ENCODE measurements around the gene GNA12. TPM values are rescaled to one million over a fixed set of nuclear protein-coding genes. Genes with fewer than 3 reads are reported as not detected.
"Not testable (repeated sequence)": the region's sequence is repeated elsewhere in the genome, so short reads cannot be mapped to it uniquely, and the experiment has no call there.

The GNA12 gene
- polyA plus RNA-seq, 1 donor from 2014 or later, result 16.4 TPM

DNA sequence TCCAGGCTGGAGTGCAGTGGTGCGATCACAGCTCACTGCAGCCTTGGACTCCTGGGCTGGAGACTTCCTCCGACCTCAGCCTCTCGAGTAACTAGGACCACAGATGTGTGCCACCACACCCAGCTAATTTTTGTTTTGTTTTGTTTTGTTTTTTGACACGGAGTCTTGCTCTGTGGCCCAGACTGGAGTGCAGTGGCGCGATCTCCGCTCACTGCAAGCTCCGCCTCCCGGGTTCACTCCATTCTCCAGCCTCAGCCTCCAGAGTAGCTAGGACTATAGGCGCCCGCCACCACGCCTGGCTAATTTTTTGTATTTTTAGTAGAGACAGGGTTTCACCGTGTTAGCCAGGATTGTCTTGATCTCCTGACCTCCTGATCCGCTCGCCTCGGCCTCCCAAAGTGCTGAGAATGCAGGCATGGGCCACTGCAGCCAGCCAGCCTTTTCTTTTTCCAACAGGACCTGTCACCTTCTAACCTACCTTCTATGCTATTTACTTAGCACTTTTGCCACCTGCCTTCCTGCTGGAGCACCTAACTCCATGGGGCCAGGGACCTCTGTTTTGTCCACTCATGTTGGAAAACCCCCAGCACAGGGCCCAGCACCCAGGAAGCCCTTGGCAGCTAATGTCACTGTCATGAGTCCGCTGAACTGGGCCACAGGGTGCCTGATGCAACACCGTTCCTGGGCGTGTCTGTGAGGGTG, 150.5 kb downstream of the GNA12 start:
- not testable (repeated sequence) for H3K27ac Mint-ChIP-seq, H3K9me3 Mint-ChIP-seq, H3K36me3 Mint-ChIP-seq, H3K4me3 Mint-ChIP-seq
- H3K4me1 Mint-ChIP-seq, result peaks cover 6 to 13% (median 9%) of the 10 kb centered on the region in 3 donors
- H3K27me3 Mint-ChIP-seq, result peaks cover 21% of the 10 kb centered on the region

DNA sequence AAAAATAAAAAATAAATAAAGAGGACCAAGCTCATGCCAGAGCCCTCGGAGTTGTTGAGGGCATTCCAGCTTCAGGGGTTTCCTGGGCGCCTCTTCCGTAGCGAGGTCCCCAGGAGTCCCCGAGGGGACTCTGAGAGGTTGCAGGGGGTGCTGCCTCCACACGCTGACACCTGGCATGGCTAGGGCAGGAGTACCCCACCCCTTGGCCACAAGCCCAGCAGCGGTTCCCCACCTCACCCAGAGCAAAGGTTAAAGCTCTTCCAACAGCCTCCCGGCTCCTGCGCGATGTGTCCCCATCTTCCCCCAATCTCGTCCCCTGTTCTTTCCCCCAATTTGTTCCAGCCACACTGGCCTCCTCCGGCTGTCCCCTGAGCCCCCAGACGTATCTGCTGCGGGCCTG, 151.6 kb downstream of the GNA12 start:
- no peak overlapping the region for H3K27ac Mint-ChIP-seq
- H3K9me3 Mint-ChIP-seq, result no peaks in the 10 kb centered on the region
- peaks cover 7 to 14% (median 10%) of the 10 kb centered on the region in 3 donors for H3K4me1 Mint-ChIP-seq

DNA sequence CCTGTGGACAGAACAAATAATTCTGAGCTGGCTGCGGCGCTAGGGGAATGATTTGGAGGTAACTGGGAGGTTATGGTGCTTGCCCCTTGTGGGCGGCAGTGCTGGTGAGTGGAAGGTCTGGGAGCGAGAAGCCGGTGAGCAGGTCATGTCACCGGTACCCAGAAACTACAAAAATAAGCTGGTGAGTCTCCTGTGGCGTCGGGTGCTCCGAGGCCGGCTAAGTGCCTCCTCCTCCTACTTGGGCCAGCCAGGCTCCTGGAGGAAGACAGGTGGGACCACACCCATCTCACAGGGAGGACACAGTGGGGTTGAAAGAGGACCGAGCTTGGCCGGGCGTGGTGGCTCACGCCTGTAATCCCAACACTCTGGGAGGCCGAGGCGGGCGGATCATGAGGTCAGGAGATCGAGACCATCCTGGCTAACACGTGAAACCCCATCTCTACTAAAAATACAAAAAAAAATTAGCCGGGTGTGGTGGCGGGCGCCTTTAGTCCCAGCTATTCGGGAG, 152.1 kb downstream of the GNA12 start:
- not testable (repeated sequence) for H3K27ac Mint-ChIP-seq, H3K36me3 Mint-ChIP-seq

More for the DNA sequence above, 151.6 kb downstream of the GNA12 start:
- Mint-ChIP-seq H3K36me3 (no peaks in the 10 kb centered on the region), H3K4me3 (no peak overlapping the region), H3K27me3 (peaks cover 23% of the 10 kb centered on the region)

GRCh38 chr7:2691011-2691707, 152.9 kb downstream of the GNA12 start:
- peaks cover 7 to 14% (median 10%) of the 10 kb centered on the region in 3 donors for H3K4me1 Mint-ChIP-seq
- H3K27ac Mint-ChIP-seq, result peak overlapping the region in 1 of 3 donors; percentile 96
- H3K36me3 Mint-ChIP-seq, result no peaks in the 10 kb centered on the region
- H3K9me3 Mint-ChIP-seq, result no peaks in the 10 kb centered on the region
- peaks cover 31% of the 10 kb centered on the region for H3K27me3 Mint-ChIP-seq
- peak overlapping the region in 1 of 4 donors; percentile 23 for H3K4me3 Mint-ChIP-seq

More for the DNA sequence above, 152.1 kb downstream of the GNA12 start:
- not testable (repeated sequence) for H3K9me3 Mint-ChIP-seq
- H3K4me3 Mint-ChIP-seq, result peak overlapping the region in 1 of 4 donors; percentile 23
- peaks cover 7 to 14% (median 10%) of the 10 kb centered on the region in 3 donors for H3K4me1 Mint-ChIP-seq
- H3K27me3 Mint-ChIP-seq, result peaks cover 28% of the 10 kb centered on the region

GRCh38 chr7:2689951-2690705, 154.0 kb downstream of the GNA12 start:
- Mint-ChIP-seq H3K36me3 (no peaks in the 10 kb centered on the region), H3K4me1 (peaks cover 7 to 14% (median 10%) of the 10 kb centered on the region in 3 donors), H3K4me3 (no peak overlapping the region), H3K9me3 (no peaks in the 10 kb centered on the region), H3K27me3 (peaks cover 34% of the 10 kb centered on the region), H3K27ac (no peak overlapping the region)

DNA sequence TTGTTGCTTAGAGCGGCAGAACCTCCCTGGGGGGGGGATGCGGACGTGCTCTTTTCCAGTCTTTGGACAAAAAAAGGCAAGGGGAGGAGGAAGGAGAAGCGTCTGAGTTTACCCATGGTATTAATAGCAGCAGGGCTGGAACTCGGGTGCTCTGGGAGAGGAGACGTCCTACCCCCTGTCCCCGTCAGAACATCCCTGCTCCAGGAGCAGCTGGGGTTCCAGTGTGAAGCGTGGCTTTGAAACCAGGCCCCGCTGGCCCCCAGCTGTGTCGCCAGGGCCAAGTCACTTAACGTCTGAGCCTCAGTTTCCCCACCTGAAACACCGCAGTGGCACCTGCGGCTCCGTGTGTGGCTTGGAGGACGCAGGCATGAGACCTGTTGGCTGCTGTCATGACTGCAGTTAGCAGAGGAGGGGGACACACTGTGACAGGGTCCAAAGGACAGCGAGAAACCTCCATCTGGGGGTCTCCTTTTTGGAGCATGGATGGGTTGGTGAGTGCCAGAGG, 154.7 kb downstream of the GNA12 start:
- H3K27me3 Mint-ChIP-seq, result peaks cover 32% of the 10 kb centered on the region
- no peaks in the 10 kb centered on the region for H3K36me3 Mint-ChIP-seq
- H3K4me1 Mint-ChIP-seq, result peaks cover 7 to 14% (median 10%) of the 10 kb centered on the region in 3 donors
- H3K9me3 Mint-ChIP-seq, result no peaks in the 10 kb centered on the region
- H3K27ac Mint-ChIP-seq, result no peak overlapping the region
- peak overlapping the region in 2 of 4 donors; percentile 15 to 85 for H3K4me3 Mint-ChIP-seq

DNA sequence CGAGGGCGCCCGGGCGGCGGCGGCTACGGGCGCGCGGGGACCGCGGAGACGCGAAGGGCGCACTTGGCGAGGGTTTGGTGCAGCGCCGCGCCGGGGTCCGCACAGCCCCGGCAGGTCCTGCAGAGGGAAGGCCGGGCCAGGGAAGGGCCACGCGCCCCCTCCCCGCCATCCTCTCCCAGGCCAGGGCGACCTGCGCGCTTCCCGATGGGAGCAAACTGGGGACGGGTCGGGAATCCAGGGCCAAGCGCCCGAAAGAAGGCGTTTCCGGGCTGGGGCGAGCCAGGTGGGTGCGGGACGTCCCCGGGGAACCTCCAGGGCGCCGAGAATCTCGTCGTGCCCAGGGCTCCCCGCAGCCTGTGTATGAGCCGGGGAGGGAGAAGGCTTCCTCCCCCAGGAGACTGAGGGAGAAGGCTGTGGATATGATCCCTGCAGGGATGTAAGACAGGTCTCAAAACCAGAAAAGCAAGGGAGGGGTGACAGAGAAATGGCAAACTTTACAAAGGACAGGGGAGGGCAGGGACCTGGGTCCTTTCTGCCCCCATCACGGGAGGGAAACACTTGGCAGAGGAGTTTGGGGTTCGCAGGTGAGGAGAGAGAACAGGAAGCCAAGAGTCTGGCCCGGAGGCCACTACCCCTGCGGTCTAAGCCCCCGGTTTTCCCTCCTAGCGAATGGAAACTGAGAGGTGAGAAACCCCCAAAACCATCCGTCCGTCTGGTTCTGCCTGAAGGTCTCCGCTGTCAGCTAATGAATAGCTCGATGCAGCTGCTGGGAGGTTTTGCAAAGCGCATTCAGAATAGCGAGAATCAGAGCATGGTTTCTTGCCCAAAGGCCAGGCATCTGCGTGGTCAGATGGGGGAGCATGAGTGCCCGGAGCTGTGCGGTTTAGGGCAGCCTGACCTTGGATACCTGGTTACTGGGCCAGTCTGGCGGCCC, 155.4 kb downstream of the GNA12 start:
- H3K4me1 Mint-ChIP-seq, result peaks cover 7 to 14% (median 10%) of the 10 kb centered on the region in 3 donors
- peak overlapping the region; percentile 15 to 88 (median 63) for H3K4me3 Mint-ChIP-seq
- H3K36me3 Mint-ChIP-seq, result no peaks in the 10 kb centered on the region
- no peaks in the 10 kb centered on the region for H3K9me3 Mint-ChIP-seq
- H3K27me3 Mint-ChIP-seq, result peaks cover 32% of the 10 kb centered on the region
- H3K27ac Mint-ChIP-seq, result no peak overlapping the region

DNA sequence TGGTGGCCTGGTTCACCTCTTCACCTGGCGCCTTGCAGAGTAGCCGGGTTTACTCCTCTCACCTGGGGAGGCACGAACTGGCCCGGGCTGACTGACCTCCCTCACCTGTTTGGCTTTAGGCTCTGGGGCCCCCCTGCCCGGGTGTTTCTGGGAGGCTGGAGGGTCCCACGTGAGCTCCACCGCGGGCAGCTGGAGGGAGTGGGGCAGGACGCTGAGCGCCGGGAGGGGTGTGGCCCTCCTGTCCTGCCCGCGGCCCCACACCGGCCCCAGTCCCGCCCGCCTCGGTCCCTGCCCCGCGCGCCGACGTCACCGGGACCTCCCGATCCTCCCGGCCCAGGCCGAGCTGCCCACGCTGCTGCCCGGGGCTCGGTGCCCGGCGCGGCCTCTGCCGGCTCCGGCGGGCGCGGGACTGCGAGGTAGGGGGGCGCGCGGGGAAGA, 156.2 kb downstream of the GNA12 start, which contains the start of gene AMZ1:
Gene AMZ1, plus strand, starts transcription at position 322 of the 438 bp plus-strand sequence. CDS start 12,250 bp downstream, outside the sequence.
- Mint-ChIP-seq H3K36me3 (no peaks in the 10 kb centered on the region), H3K27me3 (peaks cover 33% of the 10 kb centered on the region), H3K9me3 (no peaks in the 10 kb centered on the region), H3K4me3 (peak within 1 kb of the TSS; percentile 15 to 88 (median 63)), H3K4me1 (peaks cover 7 to 14% (median 10%) of the 10 kb centered on the region in 3 donors), H3K27ac (no peak within 1 kb of the TSS)

GRCh38 chr7:2687338-2687869, 156.7 kb downstream of the GNA12 start:
- Mint-ChIP-seq H3K9me3 (no peaks in the 10 kb centered on the region), H3K4me3 (peak overlapping the region in 2 of 4 donors; percentile 75 to 77), H3K4me1 (peaks cover 7 to 12% (median 10%) of the 10 kb centered on the region in 3 donors), H3K36me3 (no peaks in the 10 kb centered on the region), H3K27me3 (peaks cover 38% of the 10 kb centered on the region), H3K27ac (no peak overlapping the region)

DNA sequence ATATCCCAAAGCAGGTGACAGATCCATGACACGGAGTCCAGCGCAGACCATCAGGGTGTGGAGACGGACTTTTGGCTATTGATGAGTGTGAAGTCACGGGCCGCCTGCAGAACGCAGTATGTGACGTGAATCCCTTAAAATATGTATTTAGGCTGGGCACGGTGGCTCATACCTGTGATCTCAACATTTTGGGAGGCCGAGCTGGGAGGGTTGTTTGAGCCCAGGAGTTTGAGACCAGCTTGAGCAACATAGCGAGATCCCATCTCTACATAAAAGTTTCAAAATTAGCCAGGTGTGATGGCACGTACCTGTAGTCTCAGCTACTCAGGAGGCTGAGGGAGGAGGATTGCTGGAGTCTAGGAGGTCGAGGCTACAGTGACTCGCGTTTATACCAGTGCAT, 158.0 kb downstream of the GNA12 start:
- Mint-ChIP-seq H3K4me3 (peak overlapping the region in 2 of 4 donors; percentile 9 to 54), H3K27me3 (peaks cover 39% of the 10 kb centered on the region), H3K27ac (no peak overlapping the region), H3K9me3 (no peaks in the 10 kb centered on the region), H3K4me1 (peaks cover 7 to 10% (median 9%) of the 10 kb centered on the region in 3 donors), H3K36me3 (peaks cover 2% of the 10 kb centered on the region)

- Mint-ChIP-seq H3K27ac (no peak overlapping the region), H3K9me3 (no peaks in the 10 kb centered on the region), H3K4me1 (peaks cover 7 to 8% (median 8%) of the 10 kb centered on the region in 3 donors), H3K36me3 (peaks cover 2% of the 10 kb centered on the region), H3K27me3 (peaks cover 32% of the 10 kb centered on the region), H3K4me3 (no peak overlapping the region)
Measured at GRCh38 chr7:2684501-2684900, 159.6 kb downstream of the GNA12 start.

GRCh38 chr7:2681929-2682799, 161.9 kb downstream of the GNA12 start:
- H3K4me1 Mint-ChIP-seq, result no peaks in the 10 kb centered on the region
- peaks cover 18% of the 10 kb centered on the region for H3K27me3 Mint-ChIP-seq
- H3K36me3 Mint-ChIP-seq, result peaks cover 2% of the 10 kb centered on the region
- no peaks in the 10 kb centered on the region for H3K9me3 Mint-ChIP-seq
- H3K27ac Mint-ChIP-seq, result no peak overlapping the region
- H3K4me3 Mint-ChIP-seq, result no peak overlapping the region
